GM12874 (cell line): ENCODE results near the gene TNNI2.

ENCODE experiments used
- CTCF ChIP-seq: IDR thresholded peaks from 2 replicates; pipeline ENCODE4 v1.5.1; 2011; ENCODE audit warnings: low read depth, mild to moderate bottlenecking, control low read depth, low read length, moderate library complexity; ENCODE audit not compliant: insufficient read depth

Gene TNNI2

GRCh38 chr11:1838426-1839144 lies at the start of gene TNNI2:
Gene TNNI2, plus strand, starts transcription at chr11:1838981. Its CDS starts 716 bp downstream, at chr11:1839697.
- TF ChIP-seq CTCF = no peak

GRCh38 chr11:1791912-1792311 lies 46.9 kb upstream of the TNNI2 start:
- TF ChIP-seq CTCF = no peak

GRCh38 chr11:1792461-1792860 lies 46.3 kb upstream of the TNNI2 start:
- TF ChIP-seq CTCF = no peak

- TF ChIP-seq CTCF = no peak
Observed at GRCh38 chr11:1793081-1793480, 45.7 kb upstream of the TNNI2 start.

GRCh38 chr11:1796413-1797011 lies 42.3 kb upstream of the TNNI2 start:
- no peak for TF ChIP-seq CTCF

GRCh38 chr11:1797391-1798125 lies 41.2 kb upstream of the TNNI2 start:
- TF ChIP-seq CTCF = no peak

- no peak for TF ChIP-seq CTCF
Observed at GRCh38 chr11:1803246-1803645, 35.5 kb upstream of the TNNI2 start.
